ENCODE results near the gene ICAM4. TPM values are rescaled to one million over a fixed set of nuclear protein-coding genes. Genes with fewer than 3 reads are reported as not detected.
A peak's percentile ranks its signal among the peaks of the same experiment; 100 is the strongest.

The ICAM4 gene
- total and polyA plus RNA-seq, 9 of the 15 experiments (the other 6 are each of a cell fraction or from before 2014, with no cell fraction given) = 14.1 to 86.1 (median 29.6) TPM

GRCh38 chr19:10258080-10258710, 28.6 kb upstream of the ICAM4 start:
- no peak for FAIRE-seq
- Histone ChIP-seq H4K20me1 (replicated peaks; ENCODE audit: control insufficient read depth, insufficient read depth, low read length) (no peaks in the 10 kb centered on the region; the same call in 1 of the 2 replicates), H3K27me3 (ENCODE audit: control insufficient read depth in 2 of 2, insufficient read depth in 2 of 2, low read length in 2 of 2) (no peaks in the 10 kb centered on the region), H3K9ac (ENCODE audit: insufficient read depth in 1 of 2, low read depth in 2 of 2, low read length in 2 of 2) (0 out of 4 replicates have a peak overlapping the region, but pooled peaks of 1 of the 2 experiments have one; percentile 23), H2AFZ (ENCODE audit: low read depth, low read length) (no peak overlapping the region), H3K4me3 (no peak overlapping the region), H3K9me1 (ENCODE audit: control insufficient read depth, insufficient read depth, low read length) (no peaks in the 10 kb centered on the region), H3K79me2 (ENCODE audit: control insufficient read depth, insufficient read depth, low read length) (peaks cover 15% of the 10 kb centered on the region), H3K27ac (ENCODE audit: extremely low read depth, low read depth, low read length) (peak overlapping the region; percentile 15; the same call in 1 of the 3 replicates), H3K4me1 (replicated peaks in 1 of 2; ENCODE audit: control insufficient read depth in 2 of 2, insufficient read depth in 2 of 2, low read length in 2 of 2) (peaks cover 5 to 42% of the 10 kb centered on the region in 2 experiments; a peak in 3 of 5 replicates), H3K4me2 (ENCODE audit: insufficient read depth, low read length) (no peak overlapping the region), H3K36me3 (ENCODE audit: control insufficient read depth, insufficient read depth, low read length) (peaks cover 60% of the 10 kb centered on the region), H3K9me3 (replicated peaks; ENCODE audit: control insufficient read depth, insufficient read depth, low read depth, low read length) (no peaks in the 10 kb centered on the region)
- intact Hi-C loops (cut with micrococcal nuclease) = loop anchor here (2.0 kb wide), 1 partner anchor 131 kb away; no protein-coding TSS in a partner anchor
- ChIA-PET POLR2A (interaction anchor here (0.7 to 3.4 kb wide), 9 partner anchors 12 to 136 kb away, joined by 3 to 23 read pairs (median 5); partner anchors contain the start of genes DNMT1, ICAM1 and RAVER1), CTCF (ENCODE audit: low intra/inter-chr PET ratio) (interaction anchor here (5.5 kb wide), 1 partner anchor 132 kb away, joined by 72 read pairs; no protein-coding TSS in a partner anchor)
- in situ Hi-C loops (cut with MboI) = no loop called here
- no peak for ATAC-seq
- peak; percentile 66 for TF ChIP-seq RBM22 (IDR thresholded peaks at IDR 0.05; ENCODE audit: low read depth, low read length, poor library complexity, severe bottlenecking)
- TF ChIP-seq SFPQ (IDR thresholded peaks at IDR 0.05; ENCODE audit: low read depth, low read length) = no peak
- TF ChIP-seq RBFOX2 (IDR thresholded peaks at IDR 0.05; ENCODE audit: low read depth, low read length) = peak; percentile 68
- TF ChIP-seq POLR2G (IDR thresholded peaks at IDR 0.05; ENCODE audit: low read depth, low read length) = peak; percentile 60
- BruUV-seq (replicated peaks) = no TSS peak
- 93% methylated on average over 18 of the region's 18 CpGs for WGBS (ENCODE audit: insufficient coverage, low coverage, missing lambda C conversion rate)
- DNase-seq (ENCODE audit: extremely low read depth in 1 of 4, low spot score in 3 of 4) = no peak
